SK-N-SH treated with all-trans-retinoic acid at 6 μM for 48 hours (cell line): Measurements from ENCODE around the gene PHYH.
"Not testable (repeated sequence)": the region's sequence is repeated elsewhere in the genome, so short reads cannot be mapped to it uniquely, and the experiment has no call there.

Experiments
- ATAC-seq: fragments of 200-7000 bp; cut with Tn5 transposase; 3 replicates; pipeline ENCODE4 v1.9.1; 2020; ENCODE audit warnings: mild to moderate bottlenecking, moderate library complexity
- ARNTL ChIP-seq: fragments of 450-650 bp; formaldehyde crosslinking; IDR thresholded peaks from 2 replicates; pipeline ENCODE4 v1.5.0; 2020; ENCODE audit warnings: low read depth, mild to moderate bottlenecking, moderate library complexity, borderline replicate concordance
- BACH2 ChIP-seq: fragments of 250-450 bp; sonication (Bioruptor Pico); IDR thresholded peaks from 2 replicates; pipeline ENCODE4 v1.9.0; 2021; ENCODE audit warnings: mild to moderate bottlenecking, borderline replicate concordance
- CSDC2 ChIP-seq: fragments of 250-450 bp; sonication (Bioruptor Pico); IDR thresholded peaks from 2 replicates; pipeline ENCODE4 v1.5.0; 2020; ENCODE audit warnings: mild to moderate bottlenecking, moderate library complexity
- ESRRG ChIP-seq: fragments of 250-450 bp; sonication (Bioruptor Pico); IDR thresholded peaks from 2 replicates; pipeline ENCODE4 v1.6.1; 2021; ENCODE audit warnings: mild to moderate bottlenecking
- OSR1 ChIP-seq: fragments of 250-450 bp; sonication (Bioruptor Pico); IDR thresholded peaks from 2 replicates; pipeline ENCODE4 v1.8.0; 2022; ENCODE audit warnings: moderate library complexity, mild to moderate bottlenecking, inconsistent platforms
- PATZ1 ChIP-seq: fragments of 250-450 bp; sonication (Bioruptor Pico); IDR thresholded peaks from 2 replicates; pipeline ENCODE4 v1.8.0; 2020; ENCODE audit warnings: mild to moderate bottlenecking, moderate library complexity, borderline replicate concordance
- PPARA ChIP-seq: fragments of 250-450 bp; sonication (Bioruptor Pico); IDR thresholded peaks from 2 replicates; pipeline ENCODE4 v1.5.0; 2020; ENCODE audit warnings: mild to moderate bottlenecking, borderline replicate concordance
- RARB ChIP-seq: fragments of 250-450 bp; sonication (Bioruptor Pico); IDR thresholded peaks from 2 replicates; pipeline ENCODE4 v1.8.0; 2021; ENCODE audit warnings: mild to moderate bottlenecking, moderate library complexity
- TCF4 ChIP-seq: fragments of 250-450 bp; sonication (Bioruptor Pico); IDR thresholded peaks from 2 replicates; pipeline ENCODE4 v1.8.0; 2021; ENCODE audit warnings: mild to moderate bottlenecking, moderate library complexity, borderline replicate concordance
- ZC3H10 ChIP-seq: fragments of 250-450 bp; sonication (Bioruptor Pico); IDR thresholded peaks from 2 replicates; pipeline ENCODE4 v1.5.1; 2021; ENCODE audit warnings: mild to moderate bottlenecking, moderate library complexity
- ZFP3 ChIP-seq: fragments of 250-450 bp; sonication (Bioruptor Pico); IDR thresholded peaks from 2 replicates; pipeline ENCODE4 v1.5.0; 2020; ENCODE audit warnings: mild to moderate bottlenecking, moderate library complexity
- ZFP30 ChIP-seq: fragments of 450-650 bp; formaldehyde crosslinking; IDR thresholded peaks from 2 replicates; pipeline ENCODE4 v1.5.0; 2022; ENCODE audit warnings: mild to moderate bottlenecking, moderate library complexity
- ZNF565 ChIP-seq: fragments of 450-650 bp; formaldehyde crosslinking; conservative IDR thresholded peaks from 2 replicates; pipeline ENCODE4 v1.5.0; 2020; ENCODE audit warnings: low read depth, mild to moderate bottlenecking, moderate library complexity
- TF ChIP-seq, protein P1 (sequence below): fragments of 250-450 bp; sonication (Bioruptor Pico); IDR thresholded peaks from 2 replicates; pipeline ENCODE4 v1.5.1; 2020; ENCODE audit warnings: low read depth, mild to moderate bottlenecking, moderate library complexity
- TF ChIP-seq, protein P2 (sequence below): fragments of 250-450 bp; sonication (Bioruptor Pico); IDR thresholded peaks from 2 replicates; pipeline ENCODE4 v1.5.0; 2020; ENCODE audit warnings: mild to moderate bottlenecking, moderate library complexity
- TF ChIP-seq, protein P3 (sequence below): fragments of 250-450 bp; sonication (Bioruptor Pico); IDR thresholded peaks from 2 replicates; pipeline ENCODE4 v1.8.0; 2021; ENCODE audit warnings: low read depth, mild to moderate bottlenecking, moderate library complexity, borderline replicate concordance

PHYH gene

DNA sequence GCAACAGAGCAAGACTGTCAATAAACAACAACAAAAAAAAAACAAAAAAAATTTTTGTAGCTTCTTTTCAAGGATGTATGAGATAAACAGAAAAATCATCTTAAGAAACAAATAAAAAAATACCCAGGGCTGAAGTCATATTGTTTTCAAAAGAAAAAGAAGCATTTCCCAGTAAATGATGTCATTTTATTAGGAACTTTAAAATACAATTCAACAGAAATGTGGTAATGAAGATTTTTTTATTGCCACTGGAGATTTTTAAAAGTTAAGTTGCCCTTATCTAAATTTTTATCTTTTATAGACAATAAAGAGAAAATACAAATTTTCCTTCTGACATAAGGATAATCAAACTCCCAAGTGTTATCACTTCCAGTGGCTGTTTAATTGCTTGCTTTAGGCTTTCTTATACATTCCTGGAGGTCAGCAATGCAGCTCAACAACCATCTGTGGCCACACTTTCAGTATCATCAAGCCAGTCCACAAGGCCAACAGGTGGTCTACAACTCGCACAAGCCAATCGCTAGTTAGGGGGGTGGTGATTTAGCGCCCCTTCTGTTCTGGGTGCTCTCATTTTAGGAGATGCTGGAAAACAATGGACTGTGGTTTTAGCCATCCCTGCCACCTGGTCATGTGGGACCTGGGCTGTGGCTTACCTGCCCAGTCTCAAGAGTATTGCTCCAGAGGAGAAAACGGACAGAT, 37.4 kb upstream of the PHYH start:
- no peak for TF ChIP-seq ZFP3 (CRISPR knock-in tag)
- TF ChIP-seq PPARA (CRISPR knock-in tag): no peak
- no peak for ATAC-seq

DNA sequence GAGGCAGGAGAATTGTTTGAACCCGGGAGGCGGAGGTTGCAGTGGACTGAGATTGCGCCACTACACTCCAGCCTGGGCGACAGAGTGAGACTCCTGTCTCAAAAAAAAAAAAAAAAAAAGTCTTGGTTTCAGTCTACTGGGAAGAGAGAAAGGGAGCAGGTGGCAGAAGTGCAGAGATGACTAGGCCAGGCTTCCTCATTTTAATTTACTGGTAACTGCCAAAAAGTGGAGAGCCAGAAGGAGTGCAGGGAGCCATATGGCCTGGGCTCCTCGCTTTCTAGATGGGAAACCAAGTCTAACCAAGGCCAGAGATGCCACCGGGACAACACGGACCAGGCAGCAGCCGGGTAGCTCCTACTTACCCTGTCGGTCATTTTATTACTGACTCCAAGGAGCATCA, 36.0 kb upstream of the PHYH start:
- no peak for ATAC-seq
- TF ChIP-seq, protein P1, sequence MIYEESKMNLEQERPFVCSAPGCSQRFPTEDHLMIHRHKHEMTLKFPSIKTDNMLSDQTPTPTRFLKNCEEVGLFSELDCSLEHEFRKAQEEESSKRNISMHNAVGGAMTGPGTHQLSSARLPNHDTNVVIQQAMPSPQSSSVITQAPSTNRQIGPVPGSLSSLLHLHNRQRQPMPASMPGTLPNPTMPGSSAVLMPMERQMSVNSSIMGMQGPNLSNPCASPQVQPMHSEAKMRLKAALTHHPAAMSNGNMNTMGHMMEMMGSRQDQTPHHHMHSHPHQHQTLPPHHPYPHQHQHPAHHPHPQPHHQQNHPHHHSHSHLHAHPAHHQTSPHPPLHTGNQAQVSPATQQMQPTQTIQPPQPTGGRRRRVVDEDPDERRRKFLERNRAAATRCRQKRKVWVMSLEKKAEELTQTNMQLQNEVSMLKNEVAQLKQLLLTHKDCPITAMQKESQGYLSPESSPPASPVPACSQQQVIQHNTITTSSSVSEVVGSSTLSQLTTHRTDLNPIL (CRISPR knock-in tag): no peak
- TF ChIP-seq ZC3H10 (CRISPR knock-in tag) (no peak), ESRRG (CRISPR knock-in tag) (no peak), CSDC2 (CRISPR knock-in tag) (no peak)

GRCh38 chr10:13334556-13334955, 34.7 kb upstream of the PHYH start:
- TF ChIP-seq, protein P1 (CRISPR knock-in tag): no peak
- no peak for TF ChIP-seq ARNTL (CRISPR knock-in tag)
- TF ChIP-seq ZNF565 (CRISPR knock-in tag): no peak
- TF ChIP-seq ZFP30 (CRISPR knock-in tag): no peak
- TF ChIP-seq, protein P2, sequence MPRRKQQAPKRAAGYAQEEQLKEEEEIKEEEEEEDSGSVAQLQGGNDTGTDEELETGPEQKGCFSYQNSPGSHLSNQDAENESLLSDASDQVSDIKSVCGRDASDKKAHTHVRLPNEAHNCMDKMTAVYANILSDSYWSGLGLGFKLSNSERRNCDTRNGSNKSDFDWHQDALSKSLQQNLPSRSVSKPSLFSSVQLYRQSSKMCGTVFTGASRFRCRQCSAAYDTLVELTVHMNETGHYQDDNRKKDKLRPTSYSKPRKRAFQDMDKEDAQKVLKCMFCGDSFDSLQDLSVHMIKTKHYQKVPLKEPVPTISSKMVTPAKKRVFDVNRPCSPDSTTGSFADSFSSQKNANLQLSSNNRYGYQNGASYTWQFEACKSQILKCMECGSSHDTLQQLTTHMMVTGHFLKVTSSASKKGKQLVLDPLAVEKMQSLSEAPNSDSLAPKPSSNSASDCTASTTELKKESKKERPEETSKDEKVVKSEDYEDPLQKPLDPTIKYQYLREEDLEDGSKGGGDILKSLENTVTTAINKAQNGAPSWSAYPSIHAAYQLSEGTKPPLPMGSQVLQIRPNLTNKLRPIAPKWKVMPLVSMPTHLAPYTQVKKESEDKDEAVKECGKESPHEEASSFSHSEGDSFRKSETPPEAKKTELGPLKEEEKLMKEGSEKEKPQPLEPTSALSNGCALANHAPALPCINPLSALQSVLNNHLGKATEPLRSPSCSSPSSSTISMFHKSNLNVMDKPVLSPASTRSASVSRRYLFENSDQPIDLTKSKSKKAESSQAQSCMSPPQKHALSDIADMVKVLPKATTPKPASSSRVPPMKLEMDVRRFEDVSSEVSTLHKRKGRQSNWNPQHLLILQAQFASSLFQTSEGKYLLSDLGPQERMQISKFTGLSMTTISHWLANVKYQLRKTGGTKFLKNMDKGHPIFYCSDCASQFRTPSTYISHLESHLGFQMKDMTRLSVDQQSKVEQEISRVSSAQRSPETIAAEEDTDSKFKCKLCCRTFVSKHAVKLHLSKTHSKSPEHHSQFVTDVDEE (CRISPR knock-in tag): no peak
- TF ChIP-seq, protein P3, sequence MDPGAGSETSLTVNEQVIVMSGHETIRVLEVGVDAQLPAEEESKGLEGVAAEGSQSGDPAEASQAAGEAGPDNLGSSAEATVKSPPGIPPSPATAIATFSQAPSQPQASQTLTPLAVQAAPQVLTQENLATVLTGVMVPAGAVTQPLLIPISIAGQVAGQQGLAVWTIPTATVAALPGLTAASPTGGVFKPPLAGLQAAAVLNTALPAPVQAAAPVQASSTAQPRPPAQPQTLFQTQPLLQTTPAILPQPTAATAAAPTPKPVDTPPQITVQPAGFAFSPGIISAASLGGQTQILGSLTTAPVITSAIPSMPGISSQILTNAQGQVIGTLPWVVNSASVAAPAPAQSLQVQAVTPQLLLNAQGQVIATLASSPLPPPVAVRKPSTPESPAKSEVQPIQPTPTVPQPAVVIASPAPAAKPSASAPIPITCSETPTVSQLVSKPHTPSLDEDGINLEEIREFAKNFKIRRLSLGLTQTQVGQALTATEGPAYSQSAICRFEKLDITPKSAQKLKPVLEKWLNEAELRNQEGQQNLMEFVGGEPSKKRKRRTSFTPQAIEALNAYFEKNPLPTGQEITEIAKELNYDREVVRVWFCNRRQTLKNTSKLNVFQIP (CRISPR knock-in tag): no peak
- TF ChIP-seq ESRRG (CRISPR knock-in tag): no peak
- no peak for TF ChIP-seq OSR1
- TF ChIP-seq TCF4 (CRISPR knock-in tag): no peak
- no peak for ATAC-seq

- TF ChIP-seq, protein P1 (CRISPR knock-in tag): no peak
- TF ChIP-seq, protein P3 (CRISPR knock-in tag): no peak
- TF ChIP-seq ARNTL (CRISPR knock-in tag) (no peak), PATZ1 (no peak), RARB (no peak), ESRRG (CRISPR knock-in tag) (no peak), ZNF565 (CRISPR knock-in tag) (no peak), ZC3H10 (CRISPR knock-in tag) (no peak), BACH2 (CRISPR knock-in tag) (no peak), TCF4 (CRISPR knock-in tag) (no peak)
- TF ChIP-seq, protein P2 (CRISPR knock-in tag): no peak
- TF ChIP-seq, all 23 proteins: peak for 0
- ATAC-seq: no peak
Observed at GRCh38 chr10:13331646-13332045, 31.8 kb upstream of the PHYH start.

DNA sequence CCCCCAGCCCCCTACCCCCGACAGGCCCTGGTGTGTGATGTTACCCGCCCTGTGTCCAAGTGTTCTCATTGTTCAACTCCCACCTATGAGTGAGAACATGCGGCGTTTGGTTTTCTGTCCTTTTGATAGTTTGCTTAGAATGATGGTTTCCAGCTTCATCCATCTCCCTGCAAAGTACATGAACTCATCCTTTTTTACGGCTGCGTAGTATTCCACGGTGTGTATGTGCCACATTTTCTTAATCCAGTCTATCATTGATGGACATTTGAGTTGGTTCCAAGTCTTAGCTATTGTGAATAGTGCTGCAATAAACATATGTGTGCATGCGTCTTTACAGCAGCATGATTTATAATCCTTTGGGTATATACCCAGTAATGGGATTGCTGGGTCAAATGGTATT, 31.1 kb upstream of the PHYH start:
- ATAC-seq: not testable (repeated sequence)
